Neural cell (in vitro differentiated cells): ENCODE data around the gene SUFU. TPM values are rescaled to one million over a fixed set of nuclear protein-coding genes. Genes with fewer than 3 reads are reported as not detected.

Experiments
- H2AFZ ChIP-seq: fragments of 200-600, 300-800 bp; sonication (generic), shearing (Covaris generic); 2 replicates; pipeline ENCODE4 v1.6.0; 2014; ENCODE audit warnings: low read depth, mild to moderate bottlenecking, antibody characterized with exemption, low read length, moderate library complexity
- H3F3A ChIP-seq: fragments of 200-600 bp; shearing (Covaris generic); 2 replicates; pipeline ENCODE4 v1.6.1; 2016; ENCODE audit warnings: mild to moderate bottlenecking, moderate library complexity, mixed read lengths, antibody characterized with exemption, low read length; ENCODE audit not compliant: insufficient read depth, poor library complexity, severe bottlenecking
- H3K27ac ChIP-seq: fragments of 200-600, 300-800 bp; sonication (generic), shearing (Covaris generic); 2 replicates; pipeline ENCODE4 v1.5.1; 2014; ENCODE audit warnings: mild to moderate bottlenecking, low read length, moderate library complexity
- H3K27me3 ChIP-seq: fragments of 300-800, 200-600 bp; sonication (generic), shearing (Covaris generic); 2 replicates; pipeline ENCODE4 v1.6.0; 2014; ENCODE audit warnings: mild to moderate bottlenecking, low read depth, low read length, moderate library complexity; ENCODE audit not compliant: insufficient read depth
- H3K36me3 ChIP-seq: fragments of 300-800, 200-600 bp; sonication (generic), shearing (Covaris generic); 2 replicates; pipeline ENCODE4 v1.5.1; 2014; ENCODE audit warnings: mild to moderate bottlenecking, antibody characterized with exemption, low read length, moderate library complexity; ENCODE audit not compliant: insufficient read depth
- H3K4me2 ChIP-seq: fragments of 300-800, 200-600 bp; sonication (generic), shearing (Covaris generic); 2 replicates; pipeline ENCODE4 v1.6.0; 2014; ENCODE audit warnings: mild to moderate bottlenecking, low read length
- H3K4me3 ChIP-seq: fragments of 300-800, 200-600 bp; sonication (generic), shearing (Covaris generic); 2 replicates; pipeline ENCODE4 v1.5.1; 2014; ENCODE audit warnings: mild to moderate bottlenecking, low read length, moderate library complexity
- H3K79me2 ChIP-seq: fragments of 200-600 bp; shearing (Covaris generic); replicated peaks from 2 replicates; pipeline ENCODE4 v1.6.0; 2014; ENCODE audit warnings: mild to moderate bottlenecking, low read length, moderate library complexity; ENCODE audit not compliant: insufficient read depth
- H3K9ac ChIP-seq: fragments of 300-800, 200-600 bp; sonication (generic), shearing (Covaris generic); 2 replicates; pipeline ENCODE4 v1.6.1; 2016; ENCODE audit warnings: mild to moderate bottlenecking, low read length, mixed read lengths
- H3K9me2 ChIP-seq: fragments of 200-600 bp; shearing (Covaris generic); 2 replicates; pipeline ENCODE4 v1.6.1; 2016; ENCODE audit warnings: mild to moderate bottlenecking, low read length, mixed read lengths; ENCODE audit not compliant: insufficient read depth
- H3K9me3 ChIP-seq: fragments of 200-600, 300-800 bp; sonication (generic), shearing (Covaris generic); 2 replicates; pipeline ENCODE4 v1.6.1; 2016; ENCODE audit warnings: mild to moderate bottlenecking, mixed run types, low read length, moderate library complexity, mixed read lengths
- H4K20me1 ChIP-seq: fragments of 200-600 bp; shearing (Covaris generic); 2 replicates; pipeline ENCODE4 v1.6.1; 2016; ENCODE audit warnings: mild to moderate bottlenecking, mixed run types; ENCODE audit not compliant: insufficient read depth
- CTCF ChIP-seq: fragments of 450-650 bp; IDR thresholded peaks from 2 replicates; pipeline ENCODE4 v1.5.1; 2014; ENCODE audit warnings: antibody characterized with exemption, mild to moderate bottlenecking, moderate library complexity; ENCODE audit not compliant: poor library complexity, severe bottlenecking
- EZH2 ChIP-seq: fragments of 200-600, 300-800 bp; shearing (Covaris generic), sonication (generic); IDR thresholded peaks from 2 replicates; pipeline ENCODE4 v1.6.1; 2014; ENCODE audit warnings: antibody characterized with exemption, low read length, borderline replicate concordance, mild to moderate bottlenecking; ENCODE audit not compliant: insufficient read depth, poor library complexity, severe bottlenecking
- MXI1 ChIP-seq: fragments of 450-650 bp; conservative IDR thresholded peaks from 2 replicates; pipeline ENCODE4 v1.6.1; 2014; ENCODE audit warnings: antibody characterized with exemption, mild to moderate bottlenecking; ENCODE audit not compliant: poor library complexity, severe bottlenecking
- POLR2AphosphoS5 ChIP-seq: IDR thresholded peaks from 2 replicates; pipeline ENCODE4 v1.6.1; 2012
- RAD21 ChIP-seq: fragments of 450-650 bp; conservative IDR thresholded peaks from 2 replicates; pipeline ENCODE4 v1.6.1; 2014; ENCODE audit warnings: antibody characterized with exemption, mild to moderate bottlenecking, moderate library complexity
- REST ChIP-seq: IDR thresholded peaks from 2 replicates; pipeline ENCODE4 v1.6.1; 2012; ENCODE audit warnings: borderline replicate concordance
- SMC3 ChIP-seq: fragments of 450-650 bp; conservative IDR thresholded peaks from 2 replicates; pipeline ENCODE4 v1.6.1; 2014; ENCODE audit warnings: antibody characterized with exemption, mild to moderate bottlenecking, moderate library complexity; ENCODE audit not compliant: poor library complexity
- TAF1 ChIP-seq: IDR thresholded peaks from 2 replicates; pipeline ENCODE4 v1.6.1; 2012; ENCODE audit warnings: low read depth
- polyA plus RNA-seq: library from polyadenylated mRNA; depleted of rRNA; stranded (reverse); fragments of >200 nt; gene quantifications from 2 replicates; pipeline ENCODE4 v1.2.3, GENCODE V29; 2014

SUFU gene
- polyA plus RNA-seq, 1 donor from 2014 or later: 4.8 TPM

GRCh38 chr10:102550636-102551210 lies 47.0 kb downstream of the SUFU start:
- Histone ChIP-seq H3K9me2 (no peaks in the 10 kb centered on the region), H3K27me3 (no peaks in the 10 kb centered on the region), H4K20me1 (no peaks in the 10 kb centered on the region), H3K4me3 (no peak overlapping the region), H2AFZ (no peak overlapping the region), H3F3A (no peaks in the 10 kb centered on the region), H3K36me3 (no peaks in the 10 kb centered on the region), H3K4me2 (no peak overlapping the region), H3K9ac (no peak overlapping the region), H3K27ac (no peak overlapping the region), H3K9me3 (no peaks in the 10 kb centered on the region), H3K79me2 (no peaks in the 10 kb centered on the region)
- no peak for TF ChIP-seq MXI1
- no peak for TF ChIP-seq POLR2AphosphoS5
- TF ChIP-seq TAF1: no peak

GRCh38 chr10:102552533-102552932 lies 48.8 kb downstream of the SUFU start:
- H3K27me3 ChIP-seq: no peaks in the 10 kb centered on the region
- TF ChIP-seq POLR2AphosphoS5: no peak
- TF ChIP-seq EZH2: no peak
- TF ChIP-seq RAD21: no peak
- TF ChIP-seq TAF1: no peak
- no peak for TF ChIP-seq REST
- TF ChIP-seq CTCF: no peak
- no peaks in the 10 kb centered on the region for H3K79me2 ChIP-seq
- no peak overlapping the region for H3K4me2 ChIP-seq
- no peaks in the 10 kb centered on the region for H3K9me2 ChIP-seq
- H4K20me1 ChIP-seq: no peaks in the 10 kb centered on the region
- H3F3A ChIP-seq: no peaks in the 10 kb centered on the region
- H3K9me3 ChIP-seq: no peaks in the 10 kb centered on the region
- no peak overlapping the region for H3K27ac ChIP-seq
- no peak overlapping the region for H2AFZ ChIP-seq
- no peak overlapping the region for H3K9ac ChIP-seq
- no peaks in the 10 kb centered on the region for H3K36me3 ChIP-seq
- H3K4me3 ChIP-seq: no peak overlapping the region

- H3K27ac ChIP-seq: no peak overlapping the region
- no peaks in the 10 kb centered on the region for H3K36me3 ChIP-seq
- H2AFZ ChIP-seq: no peak overlapping the region
- no peaks in the 10 kb centered on the region for H3K27me3 ChIP-seq
- TF ChIP-seq TAF1: no peak
- no peak for TF ChIP-seq CTCF
- TF ChIP-seq POLR2AphosphoS5: no peak
- TF ChIP-seq MXI1: no peak
- TF ChIP-seq SMC3: no peak
- no peaks in the 10 kb centered on the region for H3K79me2 ChIP-seq
- no peaks in the 10 kb centered on the region for H3K9me3 ChIP-seq
- H3K4me3 ChIP-seq: no peak overlapping the region
- no peaks in the 10 kb centered on the region for H3K9me2 ChIP-seq
- H3K4me2 ChIP-seq: no peak overlapping the region
- no peaks in the 10 kb centered on the region for H4K20me1 ChIP-seq
- H3K9ac ChIP-seq: no peak overlapping the region
- H3F3A ChIP-seq: no peaks in the 10 kb centered on the region
Measured at GRCh38 chr10:102553771-102554170, 50.0 kb downstream of the SUFU start.
